IPS-18c (cell line): ENCODE data around the gene TJP1.
"Not testable (repeated sequence)": the region's sequence is repeated elsewhere in the genome, so short reads cannot be mapped to it uniquely, and the experiment has no call there.

Experiments
- H3K4me3 ChIP-seq: 2 replicates; pipeline ENCODE4 v1.7.0; 2013; ENCODE audit warnings: low read depth, mild to moderate bottlenecking, low read length, moderate library complexity; ENCODE audit not compliant: insufficient read depth
- H3K9me3 ChIP-seq: one replicate; pipeline ENCODE4 v1.6.1; 2013; ENCODE audit warnings: mild to moderate bottlenecking, low read length, moderate library complexity; ENCODE audit not compliant: control insufficient read depth, insufficient read depth

Gene TJP1

DNA sequence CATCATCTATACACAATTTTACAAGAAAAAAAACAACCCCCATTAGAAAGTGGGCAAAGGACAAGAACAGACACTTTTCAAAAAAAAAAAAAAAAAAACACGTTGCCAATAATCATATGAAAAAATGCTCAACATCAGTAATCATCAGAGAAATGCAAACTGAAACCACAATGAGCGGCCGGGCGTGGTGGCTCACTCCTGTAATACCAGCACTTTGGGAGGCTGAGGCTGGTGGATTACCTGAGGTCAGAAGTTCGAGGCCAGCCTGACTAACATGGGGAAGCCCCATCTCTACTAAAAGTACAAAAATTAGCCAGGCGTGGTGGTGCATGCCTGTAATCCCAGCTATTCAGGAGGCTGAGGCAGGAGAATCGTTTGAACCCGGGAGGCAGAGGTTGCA, 39.5 kb downstream of the TJP1 start:
- not testable (repeated sequence) for H3K4me3 ChIP-seq, H3K9me3 ChIP-seq

DNA sequence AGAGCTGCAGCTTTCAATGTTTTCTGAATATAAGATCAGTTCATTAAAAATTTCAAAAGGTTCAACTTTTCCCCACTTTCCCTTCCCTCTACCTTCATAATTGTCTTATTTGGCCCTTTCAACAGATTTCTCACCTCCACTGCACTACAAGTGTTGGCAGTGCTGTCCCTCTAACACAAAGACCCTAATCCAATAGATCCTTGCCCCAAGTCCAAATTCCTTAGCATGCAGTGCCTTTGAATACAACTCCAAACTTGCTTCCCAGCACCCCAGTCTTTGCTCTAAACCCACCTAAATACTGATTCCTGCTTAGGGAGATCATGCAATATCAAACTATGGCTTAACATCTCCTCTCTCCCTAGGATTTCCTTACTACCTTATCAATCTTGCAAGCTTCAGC, 43.9 kb downstream of the TJP1 start:
- Histone ChIP-seq H3K9me3 (no peaks in the 10 kb centered on the region), H3K4me3 (no peak overlapping the region)

DNA sequence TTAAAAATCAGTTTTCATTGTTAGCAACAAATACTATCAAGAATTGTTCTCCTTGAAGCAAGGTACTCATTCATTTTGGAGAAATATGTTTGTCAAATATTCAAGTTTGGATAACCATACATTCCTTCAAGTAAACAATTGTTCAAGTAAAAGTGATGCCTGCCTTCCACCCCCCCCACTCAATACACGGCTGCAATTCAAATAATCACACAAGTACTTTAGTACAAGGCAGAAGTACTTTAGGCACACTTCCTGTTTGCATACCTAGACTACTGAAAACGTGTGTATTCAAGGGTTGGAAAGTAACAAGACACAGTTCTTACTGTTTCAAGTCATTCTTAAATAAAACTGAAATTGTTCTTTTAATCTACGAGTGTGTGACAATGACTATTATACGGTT, 45.4 kb downstream of the TJP1 start:
- Histone ChIP-seq H3K9me3 (no peaks in the 10 kb centered on the region), H3K4me3 (no peak overlapping the region)

DNA sequence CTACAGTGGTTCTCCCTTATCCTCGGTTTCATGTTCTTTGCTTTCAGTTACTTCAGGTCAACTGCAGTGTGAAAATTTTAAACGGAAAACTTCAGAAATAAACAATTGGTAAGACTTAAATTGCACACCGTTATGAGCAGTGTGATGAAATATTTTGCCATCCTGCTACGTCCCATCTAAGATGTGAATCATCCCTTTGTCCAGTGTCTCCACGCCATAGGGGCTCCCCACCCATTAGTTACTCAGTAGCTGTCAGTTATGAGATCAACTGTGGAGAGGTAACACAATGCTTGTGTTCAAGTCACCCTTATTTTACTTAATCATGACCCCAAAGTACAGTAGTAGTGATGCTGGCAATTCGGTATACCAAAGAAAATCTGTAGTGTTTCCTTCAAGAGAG, 47.4 kb downstream of the TJP1 start:
- Histone ChIP-seq H3K9me3 (no peaks in the 10 kb centered on the region), H3K4me3 (no peak overlapping the region)

DNA sequence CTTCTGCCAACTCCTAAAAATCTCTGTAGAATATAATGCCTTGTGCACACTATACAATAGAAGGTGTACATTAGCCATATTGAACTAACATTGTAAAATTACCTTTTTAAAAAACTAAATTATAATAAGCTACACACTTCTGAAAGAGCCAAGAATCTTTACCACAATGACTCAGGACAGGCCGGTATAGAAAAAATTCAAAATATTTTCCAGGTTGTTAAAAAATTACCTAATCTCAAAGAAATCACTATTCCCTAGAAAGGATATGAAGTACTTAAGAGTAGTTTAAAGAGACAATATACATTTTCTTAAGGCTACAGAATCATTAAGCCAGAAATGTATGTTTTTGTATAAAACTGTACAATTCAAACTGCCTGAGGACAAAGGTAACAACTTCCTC, 48.5 kb downstream of the TJP1 start:
- H3K4me3 ChIP-seq: no peak overlapping the region
- no peaks in the 10 kb centered on the region for H3K9me3 ChIP-seq

DNA sequence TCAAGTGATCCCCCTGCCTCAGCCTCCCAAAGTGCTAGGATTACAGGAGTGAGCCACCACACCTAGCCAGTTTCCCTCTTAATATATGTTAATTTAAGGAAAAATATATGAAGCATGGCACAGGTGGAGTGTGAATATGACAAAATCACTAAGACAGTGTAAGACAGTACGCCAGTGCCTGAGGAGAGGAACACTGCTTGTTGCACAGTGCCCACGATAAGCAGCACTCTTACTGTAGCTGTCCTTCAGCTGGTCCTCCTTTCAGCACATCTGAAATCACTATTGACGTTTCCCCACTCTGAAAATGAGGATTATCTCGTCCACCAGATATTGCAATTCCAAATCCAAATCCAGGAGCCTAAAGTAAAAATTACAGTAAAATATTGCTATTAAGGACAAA, 49.3 kb downstream of the TJP1 start:
- H3K9me3 ChIP-seq: no peaks in the 10 kb centered on the region
- H3K4me3 ChIP-seq: no peak overlapping the region

DNA sequence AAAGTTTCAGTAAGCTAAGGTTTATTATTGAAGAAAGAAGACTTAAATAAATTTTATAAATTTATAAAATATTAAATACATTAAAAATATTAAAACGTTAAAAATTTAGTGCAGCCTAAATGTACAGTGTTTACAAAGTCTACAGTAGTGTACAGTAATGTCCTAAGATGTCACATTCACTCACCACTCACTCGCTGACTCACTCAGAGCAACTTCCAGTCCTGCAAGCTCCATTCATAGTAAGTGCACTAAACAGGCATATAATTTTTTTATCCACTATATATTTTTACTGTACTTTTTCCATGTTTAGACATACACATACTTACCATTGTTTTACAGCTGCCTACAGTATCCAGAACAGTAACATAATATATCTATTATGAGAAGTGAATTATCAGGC, 51.5 kb downstream of the TJP1 start:
- Histone ChIP-seq H3K9me3 (no peaks in the 10 kb centered on the region), H3K4me3 (no peak overlapping the region)

DNA sequence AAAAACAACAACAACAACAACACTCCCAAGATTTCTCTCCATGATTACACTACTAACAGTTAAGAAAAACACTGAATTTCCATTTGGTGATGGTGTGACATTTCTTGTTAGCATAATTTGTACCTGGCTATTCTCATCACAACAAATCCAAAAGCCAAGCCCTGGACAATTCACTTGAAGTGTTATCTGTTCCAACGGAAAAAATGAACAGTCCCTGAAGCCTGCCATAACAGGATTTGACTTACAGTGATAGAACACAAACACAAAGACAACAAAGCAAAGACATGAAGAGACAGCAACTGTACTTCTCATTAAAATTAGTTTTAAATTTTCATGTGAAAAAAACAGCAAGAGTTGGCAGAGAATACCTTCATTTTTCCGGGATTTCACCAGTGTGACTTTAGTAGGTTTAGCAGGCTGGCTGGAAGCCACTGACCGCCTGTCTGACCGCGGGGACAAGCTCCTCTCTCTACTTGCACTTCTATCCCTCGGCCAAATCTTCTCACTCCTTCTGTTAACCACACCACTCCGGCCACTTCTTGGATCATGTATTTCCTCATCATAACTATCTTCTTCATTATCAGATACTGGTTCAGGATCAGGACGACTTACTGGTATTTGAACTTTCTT, 56.3 kb downstream of the TJP1 start:
- no peaks in the 10 kb centered on the region for H3K9me3 ChIP-seq
- no peak overlapping the region for H3K4me3 ChIP-seq

DNA sequence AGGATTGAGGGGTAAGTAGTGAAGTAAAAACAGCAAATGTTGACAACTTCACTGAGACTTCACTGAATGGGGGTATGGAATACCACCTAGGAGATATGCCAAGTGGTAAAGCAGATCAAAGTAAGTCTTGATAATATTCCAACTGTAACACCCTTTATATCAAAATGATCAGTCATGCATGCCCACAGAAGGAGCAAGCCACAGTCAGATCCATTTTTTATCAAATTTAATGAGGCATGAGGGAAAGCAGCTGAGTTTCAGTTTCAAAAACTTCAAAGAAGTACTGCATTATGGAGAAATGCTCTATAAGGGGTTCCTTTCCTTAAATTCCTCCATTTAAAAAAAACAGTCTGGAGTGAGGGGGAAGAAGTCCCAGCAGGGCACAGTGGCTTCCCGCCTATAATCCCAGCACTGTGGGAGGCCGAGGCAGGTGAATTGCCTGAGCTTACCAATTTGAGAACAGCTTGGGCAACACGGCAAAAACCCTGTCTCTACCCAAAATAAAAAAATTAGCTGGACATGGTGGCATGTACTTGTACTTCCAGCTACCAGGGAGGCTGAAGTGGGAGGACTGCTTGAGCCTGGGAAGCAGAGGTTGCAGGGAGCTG, 56.9 kb downstream of the TJP1 start:
- Histone ChIP-seq H3K4me3 (no peak overlapping the region), H3K9me3 (no peaks in the 10 kb centered on the region)

DNA sequence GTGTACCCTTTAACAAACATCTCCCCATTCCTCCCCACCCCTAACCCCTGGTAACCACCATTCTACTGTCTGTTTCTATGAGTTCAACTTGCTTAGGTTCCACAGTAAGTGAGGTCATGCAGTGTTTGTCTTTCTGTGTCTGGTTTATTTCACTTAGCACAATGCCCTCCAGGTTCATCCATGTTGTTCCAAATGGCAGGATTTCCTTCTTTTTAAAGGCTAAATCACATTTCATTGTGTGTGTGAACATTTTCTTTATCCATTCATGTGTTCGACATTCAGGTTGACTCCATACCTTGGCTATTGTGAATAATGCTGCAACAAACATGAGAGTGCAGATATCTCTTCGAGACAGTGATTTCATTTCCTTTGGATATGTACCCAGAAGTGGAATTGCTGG, 62.7 kb downstream of the TJP1 start:
- H3K4me3 ChIP-seq: no peak overlapping the region
- H3K9me3 ChIP-seq: no peaks in the 10 kb centered on the region

DNA sequence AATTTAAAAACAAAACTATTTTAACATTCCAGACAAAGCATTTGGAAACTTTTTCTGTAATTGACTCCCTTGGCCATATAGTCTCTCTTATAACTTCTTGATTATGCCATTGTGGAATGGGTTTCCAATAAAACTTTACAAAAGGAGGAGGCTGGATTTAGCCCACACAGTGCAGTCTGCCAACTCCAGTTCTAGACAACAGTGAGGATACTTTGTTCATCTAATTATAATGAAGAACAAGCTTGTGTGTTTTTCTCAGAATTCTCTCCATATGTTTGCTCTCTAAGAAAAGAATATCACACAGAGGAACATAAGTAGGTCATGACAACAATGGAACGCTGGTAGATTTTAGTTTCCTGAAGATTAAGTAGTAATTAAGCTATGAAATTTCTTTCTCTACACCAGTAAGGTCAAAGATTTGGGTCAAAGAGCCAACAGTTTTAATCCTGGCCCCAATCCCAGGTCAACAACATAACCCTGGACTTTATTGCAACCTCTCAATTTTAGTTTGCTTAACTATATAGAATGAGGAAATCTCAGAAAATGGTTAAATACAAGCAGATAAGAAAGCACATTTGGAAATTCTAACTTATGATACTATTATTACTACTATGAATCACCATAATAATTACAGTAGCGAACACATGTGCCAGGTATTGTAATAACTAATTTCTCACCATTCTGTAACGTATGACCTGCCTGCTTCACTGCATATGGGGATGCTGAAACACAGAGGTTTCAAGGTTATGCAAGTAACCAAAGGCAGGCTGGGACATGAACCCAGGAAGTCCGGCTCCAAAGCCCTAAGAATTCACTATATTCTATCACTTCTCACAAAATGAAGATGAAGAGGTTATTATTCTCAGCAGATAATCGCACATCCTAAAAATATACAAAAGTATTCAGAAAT, 65.7 kb downstream of the TJP1 start:
- Histone ChIP-seq H3K4me3 (no peak overlapping the region), H3K9me3 (no peaks in the 10 kb centered on the region)

DNA sequence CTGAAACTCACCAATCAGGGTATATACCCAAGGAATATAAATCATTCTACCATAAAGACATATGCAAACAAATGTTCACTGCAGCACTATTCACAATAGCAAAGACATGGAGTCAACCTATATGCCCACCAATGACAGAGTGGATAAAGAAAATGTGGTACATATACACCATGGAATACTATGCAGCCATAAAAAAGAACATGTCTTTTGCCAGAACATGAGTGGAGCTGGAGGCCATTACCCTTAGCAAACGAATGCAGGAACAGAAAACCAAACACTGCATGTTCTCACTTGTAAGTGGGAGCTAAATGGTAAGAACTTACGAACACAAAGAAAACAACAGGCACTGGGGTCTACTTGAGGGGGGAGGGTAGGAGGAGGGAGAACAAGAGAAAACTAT, 68.3 kb downstream of the TJP1 start:
- H3K9me3 ChIP-seq, H3K4me3 ChIP-seq: not testable (repeated sequence)

DNA sequence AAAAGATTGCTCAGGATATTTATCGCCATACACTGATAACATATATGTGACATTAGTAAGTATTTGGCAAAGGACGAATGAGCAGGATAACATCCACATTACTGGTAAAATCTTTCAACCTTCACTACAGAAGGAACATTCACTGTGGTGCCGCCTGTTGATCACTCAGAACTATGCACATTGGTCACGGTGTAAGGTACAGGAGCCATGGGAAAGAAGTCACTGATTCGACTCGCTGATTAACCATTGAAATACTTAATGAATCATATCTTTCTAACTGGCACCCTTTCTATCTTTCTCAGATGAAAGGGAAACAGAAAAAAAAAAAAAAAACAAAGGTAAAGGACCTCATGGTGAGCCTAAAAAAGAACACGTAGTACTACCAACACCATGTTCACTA, 68.8 kb downstream of the TJP1 start:
- H3K9me3 ChIP-seq: no peaks in the 10 kb centered on the region
- no peak overlapping the region for H3K4me3 ChIP-seq

DNA sequence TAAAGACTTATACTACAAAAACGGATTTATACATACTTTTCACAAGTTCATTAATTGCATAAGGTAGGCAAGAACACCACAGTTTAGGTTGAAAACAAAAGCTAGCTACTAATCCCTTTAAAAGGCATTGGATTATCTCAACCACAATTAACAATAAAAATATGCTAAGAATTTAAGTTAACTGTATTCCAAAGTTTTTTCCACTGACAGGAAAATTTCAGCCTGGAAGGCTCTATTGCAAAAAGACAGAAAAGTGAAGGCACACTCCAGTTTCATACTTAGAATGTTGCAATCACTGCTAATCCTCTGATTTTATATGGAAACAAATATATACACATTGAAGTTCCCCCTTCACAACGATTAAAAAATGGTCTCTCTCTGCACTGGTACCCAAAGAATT, 71.5 kb downstream of the TJP1 start:
- Histone ChIP-seq H3K4me3 (no peak overlapping the region), H3K9me3 (no peaks in the 10 kb centered on the region)

DNA sequence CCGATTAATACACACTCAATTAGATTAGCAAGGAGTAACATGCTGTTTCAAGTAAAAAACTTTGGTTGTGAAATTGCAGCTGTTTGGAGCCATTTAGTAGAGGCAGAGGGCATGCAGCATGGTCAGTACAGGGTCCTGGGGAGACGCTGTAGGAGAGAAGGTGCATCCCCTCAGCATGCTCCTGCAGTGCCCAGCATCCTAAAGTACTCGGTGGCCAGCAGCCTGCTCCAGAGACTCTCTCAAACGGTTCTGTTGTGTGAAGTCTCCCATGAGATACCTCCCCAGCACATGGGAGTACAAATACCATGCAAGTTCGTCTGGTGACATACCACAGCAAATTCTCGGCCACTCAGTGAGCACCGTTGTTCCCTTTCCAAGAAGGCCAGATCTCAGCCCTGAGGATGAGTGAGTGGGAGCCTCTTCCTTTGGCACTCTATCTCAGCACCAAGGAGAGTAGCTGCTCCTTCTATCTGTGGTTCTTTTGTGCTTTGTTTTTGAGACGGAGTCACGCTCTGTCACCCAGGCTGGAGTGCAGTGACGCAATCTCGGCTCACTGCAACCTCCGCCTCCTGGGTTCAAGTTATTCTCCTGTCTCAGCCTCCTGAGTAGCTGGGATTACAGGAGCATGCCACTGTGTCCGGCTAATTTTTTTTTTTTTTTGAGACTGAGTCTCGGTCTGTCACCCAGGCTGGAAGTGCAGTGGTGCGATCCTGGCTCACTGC, 72.7 kb downstream of the TJP1 start:
- H3K4me3 ChIP-seq: no peak overlapping the region
- no peaks in the 10 kb centered on the region for H3K9me3 ChIP-seq

DNA sequence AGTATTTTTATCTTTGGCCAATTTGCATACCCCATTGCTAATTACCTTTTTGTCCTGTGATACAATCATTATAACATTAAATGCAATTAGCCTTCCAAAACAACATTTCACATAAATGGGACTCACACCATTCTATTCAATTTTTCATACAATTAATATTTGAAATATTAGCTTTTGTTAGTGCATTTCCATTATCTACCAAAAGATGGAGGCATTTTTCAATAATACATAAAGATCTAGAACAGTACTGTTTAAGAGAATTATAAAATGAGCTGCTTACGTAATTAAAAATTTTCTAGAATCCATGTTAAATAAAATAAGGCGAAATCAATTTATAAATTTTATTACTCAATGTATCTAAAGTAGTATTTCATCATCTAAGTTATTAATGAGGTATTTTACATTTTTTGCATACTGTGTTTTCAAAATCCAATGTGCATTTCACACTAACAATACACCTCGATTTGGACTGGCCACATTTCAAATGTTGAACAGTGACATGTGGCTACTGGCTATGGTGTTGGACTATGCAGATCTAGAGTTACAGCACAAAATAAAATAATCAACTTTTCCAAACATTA, 74.3 kb downstream of the TJP1 start:
- no peaks in the 10 kb centered on the region for H3K9me3 ChIP-seq
- no peak overlapping the region for H3K4me3 ChIP-seq

DNA sequence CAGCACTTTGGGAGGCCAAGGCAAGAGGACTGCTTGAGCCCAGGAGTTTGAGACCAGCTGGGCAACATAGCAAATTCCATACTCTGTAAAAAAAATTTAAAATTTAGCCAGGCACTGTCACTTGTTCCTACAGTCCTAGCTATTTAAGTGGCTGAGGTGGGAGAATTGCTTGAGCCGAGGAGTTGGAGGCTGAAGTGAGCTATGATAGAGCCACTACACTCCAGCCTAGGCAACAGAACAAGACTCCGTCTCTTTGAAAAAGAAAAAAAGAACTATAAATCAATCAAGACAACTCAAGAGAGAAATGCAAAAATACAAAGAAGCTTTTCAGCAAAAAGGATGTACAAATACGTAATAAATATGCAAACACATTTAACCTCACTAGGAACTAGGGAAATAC, 78.8 kb downstream of the TJP1 start:
- H3K4me3 ChIP-seq: no peak overlapping the region
- no peaks in the 10 kb centered on the region for H3K9me3 ChIP-seq
